Body of pancreas (tissue), 4 donors: ENCODE measurements around the gene LDLRAD4.

ENCODE experiments used
- CTCF ChIP-seq, 7 experiments: fragments of 450-650 bp in 4 of 7; fragments of 200-600 bp in 3 of 7; sonication (generic) in 3 of 7; IDR thresholded peaks; one replicate each; pipeline ENCODE4 v1.5.1; 2016 to 2019; ENCODE audit warnings: antibody characterized with exemption in 7 of 7
- POLR2A ChIP-seq, 3 donors: fragments of 450-650 bp; IDR thresholded peaks; one replicate each; pipeline ENCODE4 v1.6.1; 2016; ENCODE audit warnings: antibody characterized with exemption in 3 of 3, mild to moderate bottlenecking in 2 of 3

DNA sequence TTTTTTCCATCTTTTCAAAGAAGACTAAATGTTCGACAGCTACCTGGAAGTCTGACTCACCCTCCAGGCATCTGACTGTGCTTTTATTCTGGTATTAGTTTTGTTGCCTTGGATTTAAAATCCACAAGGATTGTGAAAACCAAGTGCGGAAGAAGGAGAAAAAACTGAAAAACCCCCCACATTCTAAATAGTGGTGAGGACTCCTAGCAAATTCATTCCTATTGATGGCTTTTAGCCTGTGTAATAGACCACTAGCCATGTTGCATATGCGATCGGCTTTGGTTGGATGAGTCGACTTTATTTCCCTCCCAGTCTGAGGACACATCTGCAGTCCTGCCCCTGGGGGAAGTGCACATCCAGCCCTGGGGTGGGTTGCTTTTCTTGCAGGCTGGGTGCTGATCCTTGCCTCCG, 16.9 kb downstream of the LDLRAD4 start:
- TF ChIP-seq CTCF (IDR thresholded peaks at IDR 0.05) (no peak), POLR2A (IDR thresholded peaks at IDR 0.05) (no peak)
